HG03066 (cell line): Measurements from ENCODE around the gene LRFN2.

ENCODE experiments used
- ATAC-seq: cut with Tn5 transposase; IDR thresholded peaks from one replicate; pipeline ENCODE4 v1.9.1; 2021; ENCODE audit warnings: low read depth; ENCODE audit not compliant: unreplicated experiment

The LRFN2 gene

DNA sequence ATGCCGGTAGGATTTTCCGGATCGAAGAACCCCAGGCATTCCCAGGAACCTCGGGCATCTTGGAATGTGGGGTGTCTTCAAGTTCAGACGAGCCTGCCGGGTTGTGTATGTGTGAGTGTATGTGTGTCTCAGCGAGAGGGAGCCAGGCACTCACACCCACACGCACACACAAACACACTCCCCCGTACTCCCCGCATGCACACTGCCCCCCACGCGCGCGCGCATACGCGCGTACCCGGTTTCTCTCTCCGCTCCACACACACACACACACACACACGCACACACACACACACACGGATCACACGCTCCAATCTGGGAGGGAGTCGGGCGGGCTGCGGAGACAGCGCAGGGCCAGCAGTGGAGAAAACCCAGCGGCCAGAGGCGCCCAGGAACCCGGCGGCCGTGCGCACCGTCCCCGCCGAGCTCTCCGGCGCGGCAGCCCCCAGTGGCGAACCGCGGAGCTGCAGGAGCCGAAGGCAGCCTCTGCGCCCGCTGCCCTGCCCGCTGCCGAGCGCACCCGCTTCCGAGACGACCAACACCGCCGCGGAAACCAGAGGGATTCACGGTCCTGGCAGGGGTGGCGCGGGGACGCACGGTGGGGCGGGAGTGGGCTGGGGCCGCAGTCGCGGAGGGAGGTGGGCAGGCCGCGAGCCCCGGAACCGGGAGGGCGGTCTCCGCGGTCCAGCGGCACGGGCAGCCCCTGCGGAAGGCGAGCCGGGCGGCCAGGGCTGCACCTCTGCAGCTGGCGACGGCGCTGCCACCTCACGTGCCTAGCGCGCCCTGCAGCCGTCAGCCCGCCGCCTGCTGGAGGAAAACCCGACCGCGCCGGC lies at the start of gene LRFN2:
TSS of gene LRFN2 (minus strand) at position 125 of the 830 bp plus-strand sequence.
- ATAC-seq = peak; percentile 60

DNA sequence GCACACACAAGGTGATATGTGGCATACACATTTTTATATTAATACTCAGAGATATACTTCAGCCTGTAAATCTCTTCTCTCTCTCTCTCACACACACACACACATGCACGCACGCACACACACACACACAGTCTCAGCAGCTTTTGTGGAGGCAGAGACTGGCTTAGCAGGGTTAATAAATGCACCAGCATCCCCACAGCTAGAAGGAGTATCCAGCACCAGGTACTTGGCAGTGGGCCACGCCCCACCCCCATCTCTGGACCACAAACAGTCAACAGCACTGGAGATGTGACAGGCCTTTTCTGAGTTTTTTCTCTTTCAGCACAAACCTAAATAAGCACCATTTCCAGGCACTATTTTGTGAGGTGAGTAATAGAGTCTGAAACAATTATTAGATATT lies 47.3 kb upstream of the LRFN2 start:
- no peak for ATAC-seq

DNA sequence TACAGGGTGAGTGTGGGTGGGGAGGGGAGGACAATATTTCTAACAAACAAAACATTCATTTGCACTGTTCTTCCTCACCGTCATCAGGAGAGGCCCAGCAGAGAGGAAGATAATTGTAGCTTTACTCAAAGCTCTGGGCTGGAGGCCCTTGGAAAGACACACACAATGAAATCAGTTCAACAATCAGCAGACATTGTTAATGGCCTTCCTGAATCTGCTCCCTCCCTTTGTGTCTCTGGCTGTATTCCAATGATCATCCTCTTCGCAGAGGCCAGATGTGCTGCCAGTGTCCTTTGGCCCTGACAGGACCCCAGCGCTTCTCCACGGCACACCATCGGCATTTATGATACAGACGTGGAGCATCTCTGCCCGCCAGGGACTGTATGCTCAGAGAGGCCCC lies 44.6 kb upstream of the LRFN2 start:
- ATAC-seq = no peak

DNA sequence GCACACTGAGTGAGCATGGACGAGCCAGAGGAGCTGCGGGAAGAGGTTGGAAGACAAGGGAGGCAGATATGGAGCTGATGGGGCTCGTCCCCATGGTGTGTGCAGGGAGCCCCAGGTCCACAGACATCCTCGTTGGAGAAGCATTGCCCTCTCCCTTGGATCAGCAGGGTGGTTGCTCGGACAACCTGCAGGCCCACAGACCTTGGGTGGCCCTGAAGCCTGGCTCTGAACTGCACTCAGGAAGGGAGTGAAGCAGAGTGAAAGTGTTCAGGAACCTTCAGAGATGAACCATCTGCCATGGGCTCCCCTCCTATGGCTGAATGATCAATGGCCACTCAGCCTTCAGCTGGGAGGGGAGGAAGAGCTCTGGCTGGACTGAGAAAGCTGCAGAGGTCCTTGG lies 43.3 kb upstream of the LRFN2 start:
- ATAC-seq = no peak

DNA sequence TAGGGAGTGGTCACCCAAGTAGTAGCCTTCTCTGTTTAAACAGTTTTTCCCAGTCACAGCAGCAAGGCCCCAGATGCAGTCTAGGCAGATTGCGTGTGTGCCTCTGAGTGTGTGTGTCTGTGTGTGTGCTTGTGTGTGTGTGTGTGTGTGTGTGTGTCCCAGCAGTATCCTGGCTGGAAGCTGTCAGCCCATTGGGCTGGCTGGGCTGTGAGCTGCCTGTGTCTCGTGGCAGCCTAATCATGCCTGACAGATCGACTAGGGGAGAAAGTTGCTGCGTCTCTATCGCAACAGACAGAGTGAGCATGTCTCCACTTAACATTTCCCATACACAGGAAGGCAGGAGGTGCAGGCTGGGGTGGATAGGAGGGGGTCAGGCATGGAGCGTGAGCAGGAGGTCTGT lies 42.9 kb upstream of the LRFN2 start:
- no peak for ATAC-seq

DNA sequence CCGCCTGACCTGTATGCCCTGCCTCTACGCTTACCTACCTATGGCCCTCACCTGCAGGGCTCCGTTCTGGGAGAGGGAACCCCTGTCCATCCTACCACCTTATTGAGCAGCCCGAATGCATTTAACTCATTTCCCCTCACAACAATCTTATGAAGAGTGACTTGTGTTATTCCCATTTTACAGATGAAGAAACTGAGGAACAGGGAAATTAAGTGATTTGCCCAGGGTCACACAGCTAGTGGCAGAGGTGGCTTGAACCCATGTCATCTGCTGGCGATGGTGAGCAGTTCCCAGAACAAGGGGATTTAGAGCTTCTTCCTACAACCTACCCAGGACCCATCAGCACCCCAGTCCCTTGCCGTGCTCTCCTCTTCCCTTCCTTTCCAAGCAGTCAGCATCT lies 42.3 kb upstream of the LRFN2 start:
- ATAC-seq = no peak

DNA sequence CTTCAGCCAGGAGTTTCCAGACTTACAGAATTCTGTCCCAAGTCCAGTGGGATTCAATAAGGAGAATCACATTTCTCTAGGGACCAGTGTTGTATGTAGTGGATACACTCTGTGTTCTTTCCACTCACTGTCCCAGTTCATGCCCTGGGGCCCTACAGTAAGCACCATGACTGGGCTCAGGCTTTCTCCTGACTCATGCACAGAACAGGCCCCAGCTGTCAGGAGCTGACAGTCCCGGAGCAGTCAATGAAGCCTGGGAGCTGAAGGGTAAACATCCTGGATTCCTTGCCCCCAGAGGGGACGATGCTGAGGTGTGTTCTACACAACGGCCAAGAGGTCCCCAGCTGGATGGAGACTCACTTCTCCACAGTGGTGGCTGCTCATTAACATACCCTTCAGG lies 40.2 kb upstream of the LRFN2 start:
- no peak for ATAC-seq

DNA sequence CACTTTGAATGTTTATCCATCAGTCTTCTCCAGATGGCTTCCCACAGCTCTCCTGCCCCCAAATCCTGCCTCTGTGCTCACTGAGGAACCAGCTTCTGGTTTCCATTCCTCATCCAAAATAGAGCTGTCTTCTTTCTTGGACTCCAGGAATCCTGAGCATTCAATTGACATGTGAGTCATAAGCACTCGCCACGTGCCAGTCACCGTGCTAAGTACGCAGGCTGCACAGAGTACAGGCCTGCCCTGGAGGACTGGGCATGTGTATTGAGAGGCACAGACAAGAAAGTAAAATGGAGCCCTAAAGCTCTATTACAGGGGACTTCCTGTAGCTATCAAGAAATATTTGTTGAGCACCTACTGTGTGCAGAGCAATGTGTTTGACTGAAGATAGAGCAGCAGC lies 39.7 kb upstream of the LRFN2 start:
- no peak for ATAC-seq

DNA sequence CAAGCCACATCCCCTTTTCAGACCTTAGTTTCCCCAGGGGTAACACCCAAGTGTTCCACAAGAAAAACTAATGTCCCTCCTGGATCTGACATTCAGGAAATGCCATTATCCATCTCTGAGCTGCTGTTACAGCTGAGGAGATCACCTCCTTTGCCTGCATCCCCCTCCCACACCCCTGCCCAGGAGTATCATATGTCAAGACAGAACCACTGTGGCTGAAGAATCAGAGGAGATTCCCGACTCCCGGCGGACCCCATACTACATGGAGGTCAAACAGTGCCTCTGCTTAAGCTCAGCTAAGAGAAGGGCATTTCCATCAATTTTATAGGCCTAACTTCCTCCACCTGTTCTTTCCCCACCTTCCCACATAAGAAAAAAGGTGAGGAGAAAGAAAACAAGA lies 36.8 kb upstream of the LRFN2 start:
- ATAC-seq = no peak

DNA sequence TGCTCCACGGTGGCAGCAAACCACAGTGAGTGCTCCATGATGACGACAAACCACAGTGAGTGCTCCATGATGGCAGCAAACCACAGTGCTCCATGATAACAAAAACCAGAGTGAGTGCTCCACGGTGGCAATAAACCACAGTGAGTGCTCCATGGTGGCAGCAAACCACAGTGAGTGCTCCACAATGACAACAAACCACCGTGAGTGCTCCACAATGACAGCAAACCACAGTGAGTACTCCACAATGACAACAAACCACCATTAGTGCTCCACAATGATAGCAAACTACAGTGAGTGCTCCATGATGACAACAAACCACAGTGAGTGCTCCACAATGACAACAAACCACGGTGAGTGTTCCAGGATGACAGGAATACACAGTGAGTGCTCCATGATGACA lies 36.0 kb upstream of the LRFN2 start:
- no peak for ATAC-seq

DNA sequence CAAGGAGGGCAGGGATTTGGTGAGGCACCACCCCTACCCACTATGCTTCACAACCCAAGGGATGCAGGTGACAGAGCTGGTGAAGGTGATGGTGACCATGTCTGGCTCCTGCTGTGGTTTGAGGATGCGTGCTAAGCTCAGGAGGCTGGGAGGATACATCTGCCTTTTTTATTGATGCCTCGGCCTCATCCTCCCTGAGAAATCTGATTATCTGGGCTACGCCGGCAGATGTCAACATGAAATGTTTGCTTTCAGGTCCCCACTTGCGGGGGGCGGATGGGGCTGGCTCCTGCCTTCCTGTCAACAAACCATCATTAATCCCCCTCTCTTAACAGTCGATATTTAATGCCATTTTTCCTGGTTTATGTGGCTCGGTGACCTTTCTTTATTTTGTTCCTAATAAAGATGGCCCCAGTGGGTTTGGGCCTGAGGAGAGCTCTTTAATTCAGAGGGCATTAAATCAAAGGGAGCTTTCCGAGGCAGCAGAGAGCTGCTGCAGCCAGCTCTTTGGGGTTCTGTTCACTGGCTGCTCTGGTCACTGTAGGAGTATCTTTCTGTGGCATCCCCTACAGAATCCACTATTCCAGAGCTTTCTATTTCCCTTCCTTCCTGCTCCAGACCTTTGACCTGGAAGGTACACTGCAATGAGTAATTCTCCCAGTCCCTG lies 33.5 kb upstream of the LRFN2 start:
- ATAC-seq = no peak

DNA sequence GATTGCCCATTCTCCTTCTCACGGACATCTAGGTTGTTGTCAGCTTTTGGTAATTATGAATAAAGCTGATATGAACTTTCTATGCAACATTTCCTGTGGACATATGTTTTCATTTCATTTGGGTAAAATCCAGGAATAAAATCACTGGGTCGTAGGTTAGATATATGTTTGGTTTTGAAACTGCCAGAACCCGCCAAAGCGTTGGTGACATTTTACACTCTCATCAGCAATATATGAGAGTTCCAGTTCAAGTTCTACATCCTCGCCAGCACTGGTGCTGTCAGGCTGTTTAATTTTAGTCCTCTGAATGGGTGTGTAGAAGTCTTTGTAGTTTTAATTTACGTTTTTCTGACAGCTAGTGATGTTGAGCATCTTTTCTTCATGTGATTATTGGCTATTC lies 27.5 kb upstream of the LRFN2 start:
- ATAC-seq = no peak

DNA sequence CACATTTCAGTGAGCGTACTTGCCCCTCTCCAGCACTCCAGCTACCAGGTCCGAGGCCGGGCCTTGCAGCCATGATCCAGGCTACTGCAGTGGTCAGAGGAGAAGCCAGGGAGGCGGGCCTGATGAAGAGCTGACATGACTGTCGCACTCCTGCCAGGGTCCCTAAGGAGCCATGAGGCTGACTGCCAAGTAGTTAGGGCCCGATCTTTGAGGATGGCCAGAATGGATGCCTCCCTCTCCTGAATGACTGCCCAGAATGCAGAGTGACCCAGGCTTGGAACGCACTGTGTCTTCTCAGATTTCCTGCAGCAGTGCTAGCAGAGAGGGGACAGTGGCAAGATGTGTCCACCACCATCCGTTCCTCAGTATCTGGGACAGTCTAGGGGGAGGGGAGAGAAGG lies 24.7 kb upstream of the LRFN2 start:
- ATAC-seq = no peak

DNA sequence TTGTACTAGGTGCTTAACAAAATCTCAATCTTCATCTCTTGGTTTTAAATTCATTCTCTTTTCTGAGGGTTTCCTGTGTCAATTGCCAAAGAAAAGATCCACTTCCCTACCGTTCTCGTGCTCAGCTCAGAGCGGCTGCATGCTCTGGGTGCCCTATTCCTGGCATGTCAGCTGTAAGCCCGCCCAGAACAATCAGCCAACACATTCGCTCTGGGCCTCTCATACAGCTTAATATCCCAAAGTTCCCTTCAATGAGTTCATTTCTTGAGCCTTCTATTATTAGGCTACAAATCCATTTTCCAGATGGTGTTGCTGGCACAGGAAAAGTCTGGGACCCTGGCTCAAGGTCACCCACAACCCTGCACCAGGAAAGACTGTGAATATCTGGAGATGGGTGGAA lies 24.3 kb upstream of the LRFN2 start:
- no peak for ATAC-seq

DNA sequence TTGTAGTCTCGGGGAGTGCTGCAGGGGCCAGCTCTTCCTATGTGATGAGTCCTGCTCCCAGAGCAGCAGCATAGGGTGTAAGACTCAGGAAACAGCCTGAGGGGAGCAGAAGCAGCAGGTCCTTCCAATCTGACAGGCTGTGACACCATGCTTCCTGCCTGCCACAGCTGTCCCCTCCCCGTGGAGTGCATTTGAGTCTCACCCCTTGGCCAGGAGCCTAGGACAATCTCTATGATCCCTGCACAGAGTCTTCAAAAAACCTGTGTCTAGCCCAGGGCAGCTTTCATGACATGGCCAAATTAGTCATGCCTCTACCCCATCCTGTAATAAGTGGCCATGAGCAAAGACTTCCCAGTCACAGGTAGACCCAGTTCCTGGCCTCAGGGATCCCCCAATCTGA lies 23.1 kb upstream of the LRFN2 start:
- no peak for ATAC-seq

DNA sequence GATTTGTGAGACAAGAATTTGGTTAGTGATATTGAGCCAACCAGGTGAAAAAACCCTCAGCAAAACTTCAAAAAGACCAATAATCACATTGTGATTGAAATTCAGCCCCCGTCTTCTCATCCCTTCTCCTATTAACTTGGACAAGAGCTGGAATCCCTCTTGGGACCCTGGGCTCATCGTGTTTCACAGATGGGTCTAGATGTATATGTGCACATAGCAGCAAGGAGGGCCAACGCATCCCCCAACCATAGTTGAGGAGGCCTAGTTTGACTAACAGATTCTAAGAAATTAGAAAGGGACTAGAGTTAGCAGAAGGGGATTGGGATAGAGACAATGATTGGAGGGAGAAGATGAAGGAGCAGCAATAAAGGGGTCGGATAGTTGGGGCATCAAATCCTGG lies 19.8 kb upstream of the LRFN2 start:
- no peak for ATAC-seq

DNA sequence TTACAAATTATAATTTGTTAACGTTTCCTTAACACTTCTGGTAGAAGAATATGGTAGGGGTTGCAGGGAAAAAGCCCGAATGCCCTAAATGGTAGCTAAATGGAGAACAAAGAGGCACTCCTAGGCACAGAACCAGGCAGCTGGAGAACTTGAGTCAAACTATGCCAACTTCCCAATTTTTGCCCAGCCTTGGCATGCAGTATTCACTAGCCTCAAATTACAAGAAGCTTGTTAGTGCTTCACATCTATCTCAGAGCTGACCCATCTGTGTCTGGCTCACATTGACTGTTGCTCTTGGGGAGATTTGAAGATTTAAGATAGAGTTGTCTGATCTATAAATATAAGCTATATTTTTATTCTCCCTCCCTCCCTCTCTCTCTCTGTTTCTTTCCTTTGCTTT lies 19.4 kb upstream of the LRFN2 start:
- no peak for ATAC-seq

DNA sequence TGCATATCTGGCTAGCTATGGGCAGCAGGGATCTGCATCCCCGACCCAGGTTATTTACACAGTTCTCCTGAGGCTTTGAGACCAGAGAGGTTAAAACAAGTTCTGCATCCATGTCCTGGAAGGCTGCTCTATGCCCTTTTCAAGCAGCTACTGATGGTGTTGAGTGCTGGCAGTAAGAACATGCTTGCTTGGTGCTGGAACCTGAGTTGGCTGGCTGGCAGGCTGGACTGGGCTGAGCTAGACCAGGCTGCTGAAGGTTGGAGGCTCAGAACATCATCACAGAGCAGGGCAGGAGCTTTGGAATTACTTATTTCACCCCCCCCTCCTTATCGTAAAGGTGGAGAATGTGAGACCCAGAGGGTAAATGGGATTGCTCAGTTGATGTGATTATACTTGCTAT lies 16.9 kb upstream of the LRFN2 start:
- ATAC-seq = no peak

DNA sequence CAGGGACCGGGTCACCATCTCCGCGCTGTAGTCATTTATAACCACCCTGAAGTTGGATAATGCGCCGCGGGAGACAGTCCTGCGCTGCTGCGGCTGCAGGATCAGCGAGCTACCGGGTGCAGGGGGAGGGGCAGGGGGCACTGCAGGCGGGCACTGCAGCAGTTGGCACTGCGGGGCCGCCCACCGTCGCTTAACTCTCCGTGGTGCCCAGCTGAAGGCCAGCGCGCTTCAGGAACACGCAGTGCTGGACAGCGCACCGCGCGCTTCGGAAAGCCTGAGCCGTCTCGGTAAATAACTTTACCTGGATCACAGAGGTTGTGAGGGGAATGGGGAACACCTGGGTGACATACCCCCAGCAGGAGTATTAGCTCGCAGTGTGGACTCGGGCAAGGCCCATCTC lies 12.4 kb upstream of the LRFN2 start:
- ATAC-seq = no peak

DNA sequence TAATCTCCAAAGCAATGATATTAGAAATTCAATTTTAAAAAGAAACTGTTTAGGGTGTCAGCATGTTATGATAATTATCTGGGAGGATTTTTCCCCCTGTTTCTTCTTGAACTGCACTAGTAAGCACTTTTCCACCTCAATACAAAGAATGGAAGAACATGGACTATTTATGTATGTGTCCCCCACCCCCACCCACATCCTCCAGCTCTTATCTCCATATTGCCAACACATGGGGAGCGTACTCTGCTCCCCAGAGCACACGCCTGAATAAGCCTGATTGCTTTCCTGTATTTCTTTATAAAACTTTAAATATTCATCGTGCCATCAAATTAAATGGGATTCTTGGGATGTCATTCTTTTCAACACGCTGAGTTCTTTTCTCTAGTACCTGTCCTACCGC lies 11.4 kb upstream of the LRFN2 start:
- ATAC-seq = no peak

DNA sequence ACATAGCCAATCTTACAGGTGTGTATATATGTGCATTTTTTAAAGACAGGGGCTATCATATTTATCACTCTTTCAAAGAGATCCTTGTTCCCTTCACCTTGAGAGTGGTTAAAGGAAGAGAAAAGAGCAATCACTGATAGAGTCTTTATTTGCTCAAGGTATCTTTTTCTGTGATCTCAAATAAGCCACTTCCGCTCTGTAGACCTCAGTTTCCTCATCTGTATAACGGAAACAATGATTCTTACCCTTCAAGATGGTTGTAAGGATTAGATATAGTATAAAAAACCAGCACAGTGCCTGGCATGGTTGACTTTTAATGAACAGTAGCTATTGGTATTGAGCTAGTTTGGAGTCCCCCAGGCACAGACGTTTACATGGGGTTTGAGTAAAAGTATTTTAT lies 10.1 kb upstream of the LRFN2 start:
- ATAC-seq = no peak

DNA sequence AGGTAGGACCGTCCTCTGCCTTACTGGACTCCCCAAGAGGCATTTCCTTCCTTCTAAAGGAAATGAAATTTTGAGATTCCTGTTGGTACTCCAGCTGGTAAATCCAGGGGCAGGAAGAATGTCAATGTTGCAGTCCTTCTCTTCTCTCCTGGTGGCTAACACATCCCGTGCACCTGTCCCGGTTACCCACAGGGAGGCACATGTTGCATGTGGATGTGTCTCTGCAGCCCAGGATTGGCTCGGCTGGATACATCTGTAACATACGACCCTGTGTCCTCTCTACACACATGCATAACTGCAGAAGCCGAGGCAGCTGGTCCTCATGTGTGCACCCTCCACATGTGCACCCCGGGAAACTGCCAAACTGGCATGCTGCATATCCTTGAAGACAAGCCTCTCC lies 1.3 kb upstream of the LRFN2 start:
- ATAC-seq = no peak

DNA sequence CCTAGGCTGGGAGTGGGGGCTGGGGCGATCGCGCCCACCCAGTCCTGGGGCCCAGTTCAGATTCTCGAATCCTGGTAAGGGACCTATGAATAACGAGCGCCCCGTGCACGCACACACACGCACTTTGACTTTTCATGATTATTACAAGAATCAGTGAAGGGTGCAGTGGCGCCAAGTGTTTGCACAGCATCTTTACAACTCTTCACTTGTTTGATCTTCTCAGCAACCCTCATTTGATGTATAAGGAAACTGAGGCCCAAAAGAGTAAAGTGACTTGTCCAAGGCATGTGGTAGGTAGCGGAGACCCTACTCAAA lies 863 bp upstream of the LRFN2 start:
- no peak for ATAC-seq
